HAP-1 (cell line): Measurements from ENCODE around the gene TNNI3K.

Source experiments
- DNase-seq, 2 experiments: peaks; one replicate each; pipeline ENCODE4 v3.0.0-alpha.2; 2016 to 2020; ENCODE audit warnings: low spot score in 2 of 2
- H3K27me3 ChIP-seq: fragments of 250-450 bp; sonication (Bioruptor Pico); 2 replicates; pipeline ENCODE4 v1.5.1; 2020; ENCODE audit warnings: low read depth, mild to moderate bottlenecking, moderate library complexity
- H3K36me3 ChIP-seq: fragments of 250-450 bp; sonication (Bioruptor Pico); replicated peaks from 2 replicates; pipeline ENCODE4 v1.5.1; 2020; ENCODE audit warnings: mild to moderate bottlenecking
- H3K4me1 ChIP-seq: fragments of 250-450 bp; sonication (Bioruptor Pico); 2 replicates; pipeline ENCODE4 v1.5.1; 2020; ENCODE audit warnings: mild to moderate bottlenecking
- H3K4me3 ChIP-seq: fragments of 250-450 bp; sonication (Bioruptor Pico); 2 replicates; pipeline ENCODE4 v1.5.1; 2020; ENCODE audit warnings: mild to moderate bottlenecking, moderate library complexity
- H3K9me3 ChIP-seq: fragments of 250-450 bp; sonication (Bioruptor Pico); 2 replicates; pipeline ENCODE4 v1.5.1; 2020; ENCODE audit warnings: mild to moderate bottlenecking, moderate library complexity
- in situ Hi-C: fragments of 300-500 bp; cut with MboI; formaldehyde crosslinking; loops from 3 replicates; pipeline ENCODE4 v1.14.3; 2020; ENCODE audit warnings: low sequenced_read_pairs, inconsistent platforms, mixed read lengths

TNNI3K gene

GRCh38 chr1:74513411-74514300, 278.5 kb downstream of the TNNI3K start:
- no peak overlapping the region for H3K4me3 ChIP-seq
- H3K27me3 ChIP-seq, result no peaks in the 10 kb centered on the region
- no peak for DNase-seq
- H3K36me3 ChIP-seq, result no peaks in the 10 kb centered on the region
- in situ Hi-C loops, result no loop called here
- H3K9me3 ChIP-seq, result no peaks in the 10 kb centered on the region
- H3K4me1 ChIP-seq, result no peaks in the 10 kb centered on the region; the same call in 1 of the 2 replicates

GRCh38 chr1:74517599-74518051, 282.4 kb downstream of the TNNI3K start:
- Histone ChIP-seq H3K36me3 (no peaks in the 10 kb centered on the region), H3K27me3 (no peaks in the 10 kb centered on the region), H3K9me3 (no peaks in the 10 kb centered on the region), H3K4me1 (no peaks in the 10 kb centered on the region), H3K4me3 (no peak overlapping the region)
- no peak for DNase-seq
- in situ Hi-C loops, result no loop called here

GRCh38 chr1:74522148-74522547, 287.0 kb downstream of the TNNI3K start:
- Histone ChIP-seq H3K9me3 (no peaks in the 10 kb centered on the region), H3K4me3 (no peak overlapping the region), H3K4me1 (no peaks in the 10 kb centered on the region), H3K36me3 (no peaks in the 10 kb centered on the region), H3K27me3 (no peaks in the 10 kb centered on the region)
- in situ Hi-C loops, result no loop called here
- no peak for DNase-seq

- Histone ChIP-seq H3K36me3 (no peaks in the 10 kb centered on the region), H3K27me3 (no peaks in the 10 kb centered on the region), H3K4me3 (no peak overlapping the region), H3K9me3 (no peaks in the 10 kb centered on the region), H3K4me1 (no peaks in the 10 kb centered on the region)
- DNase-seq, result no peak
- in situ Hi-C loops, result no loop called here
These were observed 288.8 kb downstream of the TNNI3K start for GRCh38 chr1:74523873-74524480.

GRCh38 chr1:74526708-74527107, 291.5 kb downstream of the TNNI3K start:
- no peaks in the 10 kb centered on the region for H3K4me1 ChIP-seq
- no peaks in the 10 kb centered on the region for H3K36me3 ChIP-seq
- H3K4me3 ChIP-seq, result no peak overlapping the region
- in situ Hi-C loops, result no loop called here
- no peaks in the 10 kb centered on the region for H3K27me3 ChIP-seq
- DNase-seq, result no peak
- H3K9me3 ChIP-seq, result no peaks in the 10 kb centered on the region

GRCh38 chr1:74528123-74528522, 292.9 kb downstream of the TNNI3K start:
- in situ Hi-C loops, result no loop called here
- H3K27me3 ChIP-seq, result no peaks in the 10 kb centered on the region
- no peaks in the 10 kb centered on the region for H3K9me3 ChIP-seq
- H3K4me1 ChIP-seq, result no peaks in the 10 kb centered on the region
- no peak for DNase-seq
- no peaks in the 10 kb centered on the region for H3K36me3 ChIP-seq
- H3K4me3 ChIP-seq, result no peak overlapping the region

- Histone ChIP-seq H3K4me1 (no peaks in the 10 kb centered on the region), H3K9me3 (no peaks in the 10 kb centered on the region), H3K27me3 (no peaks in the 10 kb centered on the region), H3K4me3 (no peak overlapping the region), H3K36me3 (no peaks in the 10 kb centered on the region)
- in situ Hi-C loops, result no loop called here
- DNase-seq, result no peak
These were observed 295.7 kb downstream of the TNNI3K start for GRCh38 chr1:74530892-74531291.

- H3K9me3 ChIP-seq, result no peaks in the 10 kb centered on the region
- H3K4me3 ChIP-seq, result no peak overlapping the region
- no peaks in the 10 kb centered on the region for H3K36me3 ChIP-seq
- no peaks in the 10 kb centered on the region for H3K27me3 ChIP-seq
- in situ Hi-C loops, result no loop called here
- no peak for DNase-seq
- H3K4me1 ChIP-seq, result no peaks in the 10 kb centered on the region
These were observed 296.6 kb downstream of the TNNI3K start for GRCh38 chr1:74531796-74532195.

GRCh38 chr1:74534241-74534640, 299.1 kb downstream of the TNNI3K start:
- no peaks in the 10 kb centered on the region for H3K27me3 ChIP-seq
- no peaks in the 10 kb centered on the region for H3K4me1 ChIP-seq
- DNase-seq, result no peak
- H3K9me3 ChIP-seq, result no peaks in the 10 kb centered on the region
- in situ Hi-C loops, result no loop called here
- no peak overlapping the region for H3K4me3 ChIP-seq
- H3K36me3 ChIP-seq, result no peaks in the 10 kb centered on the region

- Histone ChIP-seq H3K4me3 (no peak overlapping the region), H3K27me3 (no peaks in the 10 kb centered on the region), H3K9me3 (no peaks in the 10 kb centered on the region), H3K4me1 (no peaks in the 10 kb centered on the region), H3K36me3 (no peaks in the 10 kb centered on the region)
- in situ Hi-C loops, result no loop called here
- DNase-seq, result no peak
These were observed 310.6 kb downstream of the TNNI3K start for GRCh38 chr1:74545821-74546220.

GRCh38 chr1:74548961-74549750, 314.0 kb downstream of the TNNI3K start:
- Histone ChIP-seq H3K4me3 (no peak overlapping the region), H3K9me3 (no peaks in the 10 kb centered on the region), H3K4me1 (no peaks in the 10 kb centered on the region; the same call in 1 of the 2 replicates), H3K36me3 (no peaks in the 10 kb centered on the region), H3K27me3 (no peaks in the 10 kb centered on the region)
- in situ Hi-C loops, result no loop called here
- no peak for DNase-seq

- Histone ChIP-seq H3K36me3 (no peaks in the 10 kb centered on the region), H3K4me1 (no peaks in the 10 kb centered on the region; the same call in 1 of the 2 replicates), H3K9me3 (no peaks in the 10 kb centered on the region), H3K4me3 (no peak overlapping the region), H3K27me3 (no peaks in the 10 kb centered on the region)
- in situ Hi-C loops, result no loop called here
- DNase-seq, result no peak
These were observed 314.7 kb downstream of the TNNI3K start for GRCh38 chr1:74549932-74550331.

GRCh38 chr1:74570797-74571492, 335.8 kb downstream of the TNNI3K start:
- no peak overlapping the region for H3K4me3 ChIP-seq
- no peaks in the 10 kb centered on the region for H3K36me3 ChIP-seq
- peaks cover 11% of the 10 kb centered on the region for H3K27me3 ChIP-seq
- H3K9me3 ChIP-seq, result no peaks in the 10 kb centered on the region
- H3K4me1 ChIP-seq, result no peaks in the 10 kb centered on the region
- no peak for DNase-seq
- in situ Hi-C loops, result no loop called here
